ENCODE measurements around the gene HMX2.

The HMX2 gene

DNA sequence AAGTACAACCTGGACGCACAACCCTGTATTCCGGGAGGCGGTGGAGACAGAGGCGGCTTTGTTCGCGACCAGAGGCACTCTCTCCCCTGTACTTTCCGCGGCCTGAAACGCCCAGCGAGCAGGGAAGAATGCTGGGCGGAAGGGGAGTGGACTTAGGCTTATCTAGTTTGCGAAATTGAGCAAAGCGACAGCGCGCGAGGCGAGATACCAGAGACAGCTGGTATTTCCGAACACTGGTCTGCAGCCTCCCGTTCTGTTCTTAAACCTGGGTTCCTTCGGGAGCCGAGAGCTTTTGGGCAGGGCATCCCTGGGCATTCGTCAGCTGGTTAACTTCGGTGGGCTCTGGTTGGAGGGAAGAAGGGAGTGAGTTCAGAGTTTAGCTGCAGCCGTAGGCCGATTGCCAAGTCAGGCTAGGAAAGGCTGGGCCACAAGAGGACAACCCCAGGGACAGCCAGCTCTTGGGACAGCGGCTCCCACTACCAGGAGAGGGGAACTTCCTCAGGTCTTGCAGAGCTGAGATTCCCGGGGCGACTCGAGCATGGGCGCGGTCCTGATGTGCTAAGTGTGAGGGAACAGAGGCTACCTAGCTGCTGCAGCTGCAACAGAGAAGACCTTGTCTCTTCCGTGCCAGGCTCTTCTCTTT is 8.3 kb upstream of the HMX2 start:
- no peak for DNase-seq (ENCODE audit: low spot score)

DNA sequence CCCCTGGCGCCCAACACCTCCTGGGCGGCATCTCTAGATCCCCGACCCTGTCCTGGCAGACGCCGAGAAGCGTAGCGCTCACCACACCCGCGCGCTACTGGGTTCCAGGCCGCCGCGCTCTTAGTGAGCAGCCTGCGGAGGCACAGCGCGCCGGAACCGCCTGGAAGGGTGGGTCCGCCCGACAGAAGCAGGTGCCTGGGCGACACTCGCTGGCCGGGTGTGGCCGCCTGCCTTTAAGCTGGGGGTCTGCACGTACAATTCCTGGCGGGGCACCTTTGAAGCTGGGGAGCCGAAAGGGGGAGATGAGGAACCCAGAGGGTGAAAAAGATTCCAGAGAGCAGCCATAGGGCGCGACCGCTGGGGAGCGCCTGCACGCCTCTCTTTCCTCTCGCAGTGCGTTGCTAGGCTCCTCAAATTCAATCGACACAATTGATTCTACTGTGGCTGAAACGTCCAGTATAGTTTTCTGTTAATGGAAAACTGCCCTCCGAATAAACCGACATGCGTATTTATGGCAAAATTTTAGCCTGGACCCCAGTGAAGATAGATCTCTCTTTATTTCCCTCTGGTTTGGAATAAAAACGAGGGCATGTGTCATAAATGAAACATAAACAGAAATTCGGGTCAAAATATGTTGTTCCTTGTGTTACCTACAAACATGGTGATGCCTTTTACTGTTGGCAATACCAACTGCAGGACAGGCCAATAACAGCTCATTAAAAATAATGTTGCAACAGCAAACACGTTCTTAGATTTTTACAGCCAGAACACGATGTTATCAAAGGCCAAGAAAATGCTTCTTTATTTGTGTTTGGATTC is 7.6 kb upstream of the HMX2 start:
- no peak for DNase-seq (ENCODE audit: low spot score)

DNA sequence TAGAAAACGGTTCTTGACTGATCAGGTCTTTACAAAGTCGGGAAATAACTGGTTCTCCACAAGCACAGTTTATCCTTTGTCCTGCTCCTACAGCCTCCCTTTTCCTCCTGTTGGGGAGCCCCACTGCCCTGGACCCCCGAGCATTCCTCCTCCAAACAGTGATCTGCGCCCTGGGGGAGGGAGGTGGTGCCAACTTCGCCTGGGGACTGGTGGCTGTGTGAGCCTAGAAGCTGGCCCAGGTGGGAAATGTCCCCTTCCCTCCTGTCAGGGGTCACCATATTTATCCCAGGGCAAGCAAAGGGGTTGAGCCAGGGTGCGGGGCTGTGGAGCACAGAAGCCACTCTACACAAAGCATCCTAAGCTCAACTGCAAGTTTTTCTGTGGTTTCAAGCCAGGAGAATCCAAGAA is 6.9 kb upstream of the HMX2 start:
- DNase-seq (ENCODE audit: low spot score) = no peak

GRCh38 chr10:123141791-123142700 is 5.9 kb upstream of the HMX2 start:
- DNase-seq (ENCODE audit: low spot score) = no peak

DNA sequence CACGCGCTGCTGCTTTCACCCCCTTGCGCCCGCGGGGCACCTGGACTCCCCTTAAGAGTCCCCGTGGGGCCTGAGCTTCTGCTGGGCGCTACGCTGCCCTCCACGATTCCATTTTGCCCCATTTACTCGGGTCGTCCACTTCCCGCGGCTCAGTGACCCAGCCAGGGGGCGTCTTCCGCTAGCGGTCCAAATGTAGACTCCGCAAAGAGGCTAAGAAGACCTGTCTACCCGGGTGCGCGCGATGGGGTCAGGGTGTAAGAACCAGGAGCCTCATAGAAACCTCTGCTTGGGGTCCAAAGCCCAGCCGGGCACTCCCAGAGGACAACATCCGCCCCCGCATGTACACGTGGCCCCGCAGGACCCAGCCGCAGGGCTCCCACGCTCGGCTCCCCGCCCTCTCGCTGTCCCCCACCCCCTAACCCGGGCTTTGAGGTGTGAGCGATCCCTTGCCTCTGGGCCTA is 5.2 kb upstream of the HMX2 start:
- no peak for DNase-seq (ENCODE audit: low spot score)

DNA sequence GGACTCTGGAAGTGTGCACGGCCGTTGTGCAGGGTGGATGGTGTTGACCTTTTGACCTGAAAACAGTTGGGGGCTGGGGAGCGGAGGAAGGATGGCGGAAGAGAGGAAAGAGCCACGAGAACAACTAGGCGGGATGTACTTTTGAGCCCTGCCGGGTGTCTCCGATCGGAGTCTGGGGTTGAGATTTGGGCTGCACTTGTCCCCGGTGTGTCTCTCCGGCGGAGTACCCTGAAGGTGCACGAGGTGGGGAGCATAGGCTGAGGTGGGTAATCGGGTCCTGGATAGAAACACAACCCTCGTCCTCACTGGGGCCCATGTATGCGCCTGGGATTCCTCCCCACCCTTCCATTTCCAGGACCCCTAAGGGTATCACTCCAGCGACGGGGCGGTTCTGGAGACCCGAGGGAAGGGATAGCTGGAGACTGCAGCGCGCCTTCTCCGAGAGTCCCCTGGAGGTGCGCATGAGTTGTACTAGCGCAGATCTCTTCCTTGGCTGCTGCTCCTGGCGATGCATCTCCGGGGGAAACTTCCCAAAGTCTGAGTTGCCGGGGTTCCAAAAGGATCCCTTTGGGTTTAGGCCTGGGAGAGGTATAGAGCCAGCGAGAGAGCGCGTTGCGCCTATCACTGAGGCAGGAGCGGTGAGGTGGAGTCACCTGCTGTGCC is 4.6 kb upstream of the HMX2 start:
- DNase-seq (ENCODE audit: low spot score) = no peak

- DNase-seq (ENCODE audit: low spot score) = no peak
Measured at GRCh38 chr10:123143825-123144168, 4.1 kb upstream of the HMX2 start.

DNA sequence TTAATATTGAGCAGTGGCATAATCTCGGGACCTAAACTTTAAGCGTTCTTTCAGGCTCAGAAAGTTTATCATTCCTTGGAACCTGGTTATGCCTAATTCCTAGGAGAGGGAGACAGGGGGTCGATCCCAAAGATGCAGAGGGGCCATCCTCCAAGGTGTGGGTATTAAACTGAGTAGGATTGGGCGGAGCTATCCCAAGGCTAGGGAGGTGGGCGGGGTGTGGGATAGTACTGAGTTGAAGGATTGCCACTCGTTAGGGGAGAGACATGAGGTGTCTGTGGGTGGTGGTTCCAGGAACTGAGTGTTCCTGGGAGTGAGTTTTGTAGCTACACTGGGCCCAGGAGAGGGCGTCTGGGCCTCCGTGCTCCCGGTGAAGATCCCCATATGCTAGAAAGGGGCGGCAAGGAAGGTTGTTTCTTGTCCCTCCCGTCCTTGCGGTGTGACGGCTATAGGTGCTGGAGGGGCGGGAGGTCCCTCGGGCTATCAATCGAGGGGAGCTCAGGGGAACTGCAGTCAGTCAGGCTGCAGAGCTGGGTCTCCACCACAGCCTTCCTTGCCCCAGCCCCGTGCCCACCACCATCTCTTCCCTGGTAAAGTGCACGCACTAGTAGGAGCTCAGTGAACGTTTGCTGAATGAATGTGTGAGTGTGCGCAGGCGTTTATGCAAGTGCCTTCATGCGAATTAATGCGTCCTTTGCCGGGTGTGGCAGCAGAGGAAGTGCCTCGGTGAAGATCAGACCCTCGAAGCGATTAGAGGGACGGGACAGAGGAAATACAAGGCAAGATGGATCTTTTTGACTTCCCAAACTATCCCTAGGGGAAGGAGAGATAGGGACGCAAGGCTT is 3.0 kb upstream of the HMX2 start:
- no peak for DNase-seq (ENCODE audit: low spot score)

DNA sequence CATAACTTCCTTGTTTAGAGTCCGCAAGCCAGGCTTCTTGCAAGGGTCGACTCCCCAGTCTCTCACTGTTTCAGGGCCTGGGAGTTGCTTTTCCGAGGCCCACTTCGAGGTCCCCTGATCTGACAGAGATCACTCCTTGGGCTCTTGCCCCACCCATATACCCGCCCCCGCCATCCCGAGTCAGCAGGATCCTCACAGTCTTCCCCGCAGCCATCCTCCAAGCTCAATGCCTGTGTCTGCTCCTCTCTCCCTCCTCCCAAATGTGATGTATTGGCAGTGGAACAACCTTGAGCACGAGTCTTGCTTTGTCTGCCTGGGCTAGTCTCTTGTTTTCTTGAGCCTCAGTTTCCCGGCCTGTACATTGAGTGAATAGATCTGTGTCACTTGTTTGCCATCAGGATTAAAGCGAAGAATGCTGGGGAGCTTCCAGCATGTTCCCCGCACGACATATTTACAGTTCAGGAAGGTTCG is 2.4 kb upstream of the HMX2 start:
- no peak for DNase-seq (ENCODE audit: low spot score)

- no peak for DNase-seq (ENCODE audit: low spot score)
Measured at GRCh38 chr10:123146013-123146893, 1.7 kb upstream of the HMX2 start.

DNA sequence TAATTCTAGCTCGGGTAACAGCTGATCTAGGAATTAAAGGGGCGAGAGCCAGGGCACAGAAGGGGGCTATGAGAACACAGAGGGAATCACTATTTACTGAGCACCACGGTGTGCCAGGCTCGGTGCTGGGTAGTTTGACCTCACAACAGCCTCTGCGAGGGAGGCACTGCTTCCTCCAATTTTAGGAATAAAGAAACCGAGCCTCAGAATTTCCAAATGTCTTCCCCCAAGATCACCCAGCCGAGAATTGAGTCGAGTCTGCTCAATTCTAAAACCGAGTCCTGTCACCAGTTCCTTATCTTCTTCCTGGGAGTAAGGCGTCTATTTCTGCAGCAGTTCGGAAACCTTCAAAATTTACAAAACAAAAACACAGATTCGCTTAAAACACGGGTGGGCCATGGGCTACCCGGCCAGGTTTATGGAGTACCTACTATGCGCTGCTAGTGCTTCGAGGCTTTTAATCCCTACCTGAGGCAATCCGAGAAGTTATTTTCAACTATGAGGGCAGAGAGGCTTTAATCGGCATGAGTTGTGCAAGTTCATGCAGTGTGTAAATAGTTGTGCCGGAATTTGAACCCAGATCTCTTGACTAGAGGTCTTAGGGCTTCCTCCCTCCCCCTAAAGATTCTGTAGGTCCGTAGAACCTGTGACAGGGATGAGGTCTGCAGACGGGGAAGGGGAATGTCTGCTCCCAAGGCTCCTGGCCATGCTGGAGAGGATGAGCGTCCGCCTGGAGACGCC is 872 bp upstream of the HMX2 start:
- DNase-seq (ENCODE audit: low spot score) = no peak

GRCh38 chr10:123148414-123149161 is 652 bp downstream of the HMX2 start:
- no peak for DNase-seq (ENCODE audit: low spot score)

- no peak for DNase-seq (ENCODE audit: low spot score)
Measured at GRCh38 chr10:123149162-123149567, 1.2 kb downstream of the HMX2 start.

DNA sequence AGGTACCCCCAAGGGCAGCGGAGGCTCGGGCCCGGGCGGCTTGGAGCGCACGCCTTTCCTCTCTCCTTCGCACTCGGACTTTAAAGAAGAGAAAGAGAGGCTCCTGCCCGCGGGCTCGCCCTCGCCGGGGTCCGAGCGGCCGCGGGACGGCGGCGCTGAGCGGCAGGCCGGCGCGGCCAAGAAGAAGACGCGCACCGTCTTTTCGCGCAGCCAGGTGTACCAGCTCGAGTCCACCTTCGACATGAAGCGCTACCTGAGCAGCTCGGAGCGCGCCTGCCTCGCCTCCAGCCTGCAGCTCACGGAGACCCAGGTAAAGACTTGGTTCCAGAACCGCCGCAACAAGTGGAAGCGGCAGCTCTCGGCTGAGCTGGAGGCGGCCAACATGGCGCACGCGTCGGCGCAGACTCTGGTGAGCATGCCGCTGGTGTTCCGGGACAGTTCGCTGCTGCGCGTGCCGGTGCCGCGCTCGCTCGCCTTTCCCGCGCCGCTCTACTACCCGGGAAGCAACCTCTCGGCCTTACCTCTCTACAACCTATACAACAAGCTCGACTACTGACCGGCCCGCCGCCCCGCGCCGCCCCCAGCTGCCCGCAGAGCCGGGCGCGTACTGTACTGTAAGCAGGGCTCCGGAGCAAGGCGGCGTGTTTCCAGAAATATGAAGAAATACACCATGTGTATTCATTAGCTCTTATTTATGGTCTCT is 1.8 kb downstream of the HMX2 start:
- DNase-seq (ENCODE audit: low spot score) = no peak

DNA sequence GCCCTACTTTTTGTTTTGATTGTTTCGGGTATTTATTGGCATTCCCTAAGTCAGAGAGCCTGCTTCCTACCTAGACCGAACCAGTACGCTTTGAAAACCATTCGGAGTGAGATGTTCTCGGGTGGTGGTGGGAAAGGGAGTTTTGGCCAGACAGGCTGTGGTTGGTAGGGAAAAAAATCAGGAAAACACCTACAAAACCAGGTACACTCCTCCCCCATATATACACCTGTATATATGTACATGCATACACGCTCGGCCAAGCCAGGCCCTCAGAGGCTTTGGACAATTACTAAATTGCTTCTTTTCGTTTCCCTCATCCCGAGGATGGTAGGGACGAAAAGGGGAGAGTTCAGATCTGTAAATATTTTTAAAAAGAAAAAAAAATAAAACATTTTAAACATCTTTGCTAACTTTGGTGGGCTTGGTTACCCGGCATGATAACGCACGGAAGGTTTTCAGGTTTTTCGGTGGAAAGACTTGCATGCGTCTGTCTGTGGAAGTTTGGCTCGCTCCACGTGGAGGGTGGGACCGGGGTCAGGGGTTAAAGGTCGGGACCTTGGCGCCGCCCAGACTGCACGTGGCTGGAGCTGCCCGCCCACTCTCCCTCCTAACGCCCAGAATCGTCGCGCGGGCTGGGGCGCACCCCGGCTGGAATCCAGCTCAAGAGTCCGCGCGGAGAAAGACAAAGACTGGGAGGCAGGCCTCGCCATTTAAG is 2.5 kb downstream of the HMX2 start:
- no peak for DNase-seq (ENCODE audit: low spot score)

DNA sequence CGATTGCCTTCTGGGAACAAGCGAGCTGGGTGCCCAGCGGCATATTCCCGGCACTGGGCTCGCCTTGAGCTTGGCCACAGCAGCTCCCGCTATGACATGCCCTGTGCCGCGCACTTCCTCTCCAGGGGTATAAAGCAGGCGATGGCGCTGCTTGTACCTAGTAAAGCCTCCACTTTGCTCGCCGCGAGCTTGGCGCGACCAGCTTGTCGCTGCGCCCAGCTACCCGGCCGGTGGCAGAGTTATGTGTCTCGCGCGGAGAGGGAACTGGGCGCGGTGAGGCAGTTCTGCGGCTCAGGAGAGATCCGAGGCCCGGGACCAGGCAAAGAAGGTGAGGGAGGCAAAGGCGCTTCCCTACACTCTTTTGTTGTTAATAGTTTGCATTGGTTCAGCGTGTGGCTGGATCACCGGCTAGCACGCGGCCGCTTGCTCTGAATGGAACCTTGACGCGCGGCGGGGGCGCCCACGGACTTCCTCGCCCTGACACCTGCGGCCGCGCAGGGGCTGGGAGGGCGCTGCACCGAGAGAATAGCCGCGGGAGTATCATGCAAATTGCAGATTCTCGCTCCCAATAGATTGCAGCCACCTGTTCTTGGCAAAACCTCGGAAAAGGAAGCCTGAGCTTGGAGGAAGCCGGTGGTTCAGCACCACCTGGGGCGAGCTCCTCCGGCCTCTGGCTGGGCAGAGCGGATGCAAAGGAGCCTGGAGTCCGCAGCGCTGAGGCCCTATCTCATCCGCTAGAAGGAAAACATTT is 3.2 kb downstream of the HMX2 start:
- DNase-seq (ENCODE audit: low spot score) = no peak

DNA sequence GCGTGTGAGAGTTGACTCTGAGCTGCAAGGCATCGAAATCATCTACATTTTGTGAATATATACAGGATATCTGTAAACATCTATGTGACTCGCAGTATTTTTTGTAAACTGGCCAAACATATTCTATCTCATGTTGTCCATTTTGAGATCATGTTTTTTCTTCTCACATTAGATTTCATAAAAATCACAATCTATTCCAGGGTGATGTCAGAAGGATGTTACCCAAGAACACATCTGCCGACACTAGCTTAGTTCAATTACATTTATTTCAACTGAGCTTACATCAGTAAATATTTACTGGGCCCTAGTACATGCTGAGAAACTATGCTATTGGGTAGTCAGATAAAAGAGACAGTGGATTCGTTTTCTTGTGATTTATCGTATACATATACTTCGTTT is 3.8 kb downstream of the HMX2 start:
- DNase-seq (ENCODE audit: low spot score) = no peak

Measured in cerebellar cortex (tissue), 1 donor.